ENCODE data around the gene ANO8. TPM values are rescaled to one million over a fixed set of nuclear protein-coding genes. Genes with fewer than 3 reads are reported as not detected.

ANO8 gene
- total RNA-seq, 1 experiment from 2014 or later = 21.9 TPM

GRCh38 chr19:17359905-17360800 is 25.5 kb upstream of the ANO8 start:
- Histone ChIP-seq H4K5ac (ENCODE audit: insufficient read length, low read depth, low read length) (no peak overlapping the region), H3K9me3 (ENCODE audit: control insufficient read depth, low read depth, low read length) (no peaks in the 10 kb centered on the region), H2AK5ac (ENCODE audit: insufficient read length, low read length) (no peak overlapping the region), H3K18ac (ENCODE audit: insufficient read length, low read depth, low read length) (no peak overlapping the region), H4K20me1 (ENCODE audit: control insufficient read depth, insufficient read depth, insufficient read length) (no peaks in the 10 kb centered on the region), H3K4ac (ENCODE audit: low read depth, low read length) (no peak overlapping the region), H3K4me2 (ENCODE audit: insufficient read depth, insufficient read length, low read length) (no peak overlapping the region), H3K79me2 (ENCODE audit: insufficient read depth, low read length) (no peaks in the 10 kb centered on the region), H2AFZ (ENCODE audit: low read length) (no peak overlapping the region), H3K23me2 (ENCODE audit: insufficient read length, low read depth, low read length, poor library complexity, severe bottlenecking) (no peaks in the 10 kb centered on the region), H4K91ac (ENCODE audit: insufficient read length, low read depth, low read length) (no peak overlapping the region), H3K23ac (ENCODE audit: insufficient read length, low read depth, low read length) (no peak overlapping the region), H2BK12ac (ENCODE audit: insufficient read length, low read depth, low read length) (no peak overlapping the region), H2BK20ac (ENCODE audit: low read depth, low read length, poor library complexity, severe bottlenecking) (no peak overlapping the region), H3T11ph (ENCODE audit: low read length) (no peak overlapping the region), H2BK5ac (ENCODE audit: insufficient read length, low read length) (no peak overlapping the region), H4K8ac (replicated peaks; ENCODE audit: insufficient read length, low read depth, low read length) (no peak overlapping the region), H3K9ac (ENCODE audit: extremely low read depth, insufficient read length, low read length) (no peak overlapping the region), H3K56ac (ENCODE audit: insufficient read length, low read depth, low read length) (no peak overlapping the region), H3K27ac (ENCODE audit: insufficient read length, low read depth, low read length) (no peak overlapping the region), H3K27me3 (ENCODE audit: insufficient read depth, low read length) (no peaks in the 10 kb centered on the region), H3K14ac (ENCODE audit: insufficient read depth, low read length) (no peak overlapping the region; the same call in 1 of the 2 replicates), H2BK15ac (ENCODE audit: low read depth, low read length) (no peak overlapping the region), H2BK120ac (ENCODE audit: low read depth, low read length, poor library complexity, severe bottlenecking) (no peak overlapping the region), H3K4me1 (ENCODE audit: insufficient read depth, low read length) (no peaks in the 10 kb centered on the region), H3K79me1 (ENCODE audit: insufficient read depth, low read depth, low read length, poor library complexity, severe bottlenecking) (no peaks in the 10 kb centered on the region)
- no peak for DNase-seq
- H3K27ac Mint-ChIP-seq = no peak overlapping the region; a peak in 1 of 7 replicates
- no CpG with 5 or more reads among the region's 6 CpGs for WGBS (ENCODE audit: extremely low coverage, insufficient read length, low lambda C conversion rate)
- no peak overlapping the region for H3K4me3 Mint-ChIP-seq
- H3K9me3 Mint-ChIP-seq = peaks cover 0 to 3% of the 10 kb centered on the region in 2 experiments; a peak in 1 of 5 replicates
- H3K36me3 Mint-ChIP-seq (ENCODE audit: insufficient read depth in 1 of 3, low read depth in 3 of 3) = no peaks in the 10 kb centered on the region
- TF ChIP-seq CTCF (conservative IDR thresholded peaks at IDR 0.05) = no peak
- H3K27me3 Mint-ChIP-seq (ENCODE audit: low read depth) = peaks cover 11% of the 10 kb centered on the region
- no peaks in the 10 kb centered on the region for H3K4me1 Mint-ChIP-seq
